ENCODE data around the gene IL17RB.

IL17RB gene

GRCh38 chr3:53836084-53836872 is 10.1 kb upstream of the IL17RB start:
- no peak overlapping the region for H3K4me3 ChIP-seq (ENCODE audit: low read length)
- no peak for DNase-seq (ENCODE audit: low read depth)
- TF ChIP-seq CTCF (conservative IDR thresholded peaks at IDR 0.05; ENCODE audit: low read depth, low read length) = no peak

DNA sequence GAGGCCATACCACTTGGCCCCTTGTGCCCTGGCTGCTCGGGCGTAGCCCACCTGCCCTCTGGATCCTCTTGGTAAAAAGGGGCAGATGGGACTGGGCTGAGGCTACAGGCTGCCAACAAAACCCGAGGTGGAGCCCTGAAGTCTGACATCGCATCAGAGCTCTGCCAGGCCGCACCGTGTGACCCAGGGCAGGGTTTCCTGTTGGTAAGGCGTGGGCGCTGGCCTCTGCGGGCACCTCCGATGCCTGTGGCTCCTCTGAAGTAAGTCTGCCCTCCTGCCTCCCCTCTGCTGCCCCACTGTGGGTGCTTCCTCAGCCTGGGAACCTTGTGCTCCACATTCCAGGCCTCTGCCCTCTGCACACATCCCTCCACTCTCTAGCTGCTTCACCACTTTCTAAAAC is 9.0 kb upstream of the IL17RB start:
- DNase-seq (ENCODE audit: low read depth) = no peak
- TF ChIP-seq CTCF (conservative IDR thresholded peaks at IDR 0.05; ENCODE audit: low read depth, low read length) = no peak
- no peak overlapping the region for H3K4me3 ChIP-seq (ENCODE audit: low read length)

GRCh38 chr3:53841296-53841695 is 5.1 kb upstream of the IL17RB start:
- no peak overlapping the region for H3K4me3 ChIP-seq (ENCODE audit: low read length)
- peak; percentile 21 for TF ChIP-seq CTCF (conservative IDR thresholded peaks at IDR 0.05; ENCODE audit: low read depth, low read length)
- DNase-seq (ENCODE audit: low read depth) = no peak

DNA sequence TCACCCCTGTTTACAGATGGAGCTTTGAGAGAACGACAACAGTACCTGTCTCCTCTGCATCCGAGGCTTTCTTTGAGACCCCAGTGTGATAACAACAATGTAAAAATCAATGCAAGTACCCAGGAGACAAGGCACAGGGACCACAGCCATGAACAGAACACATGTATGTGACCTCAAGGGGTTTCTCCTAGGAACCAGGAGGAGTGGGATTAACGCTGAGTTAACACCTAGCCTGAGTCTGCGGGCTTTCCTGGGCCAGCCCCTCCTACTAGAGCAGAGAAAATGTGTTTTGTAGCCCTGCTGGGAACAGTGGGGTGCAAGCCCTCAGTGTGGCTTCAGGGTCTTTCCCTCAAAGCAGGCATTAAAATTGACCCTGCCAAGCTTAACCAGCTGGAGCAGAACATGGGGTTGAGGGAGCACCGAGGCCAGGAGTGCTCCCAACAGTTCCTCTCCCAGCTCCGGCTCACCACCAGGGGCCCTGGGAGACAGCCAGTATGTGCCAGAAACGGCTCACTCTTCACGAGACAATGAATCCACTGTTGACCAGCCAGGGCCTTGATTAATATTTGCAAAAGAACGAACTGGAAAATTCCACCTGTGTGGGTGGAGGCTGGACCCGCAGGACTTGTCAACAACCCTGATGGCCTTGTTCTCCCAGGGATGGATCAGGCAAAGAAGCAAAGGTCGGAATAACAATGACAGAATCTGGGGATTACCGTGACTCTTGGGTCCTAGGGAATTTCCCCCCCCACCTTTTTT is 3.8 kb upstream of the IL17RB start:
- peak; percentile 65 for TF ChIP-seq CTCF (conservative IDR thresholded peaks at IDR 0.05; ENCODE audit: low read depth, low read length)
- H3K4me3 ChIP-seq (ENCODE audit: low read length) = no peak overlapping the region
- DNase-seq (ENCODE audit: low read depth) = peak; percentile 76

DNA sequence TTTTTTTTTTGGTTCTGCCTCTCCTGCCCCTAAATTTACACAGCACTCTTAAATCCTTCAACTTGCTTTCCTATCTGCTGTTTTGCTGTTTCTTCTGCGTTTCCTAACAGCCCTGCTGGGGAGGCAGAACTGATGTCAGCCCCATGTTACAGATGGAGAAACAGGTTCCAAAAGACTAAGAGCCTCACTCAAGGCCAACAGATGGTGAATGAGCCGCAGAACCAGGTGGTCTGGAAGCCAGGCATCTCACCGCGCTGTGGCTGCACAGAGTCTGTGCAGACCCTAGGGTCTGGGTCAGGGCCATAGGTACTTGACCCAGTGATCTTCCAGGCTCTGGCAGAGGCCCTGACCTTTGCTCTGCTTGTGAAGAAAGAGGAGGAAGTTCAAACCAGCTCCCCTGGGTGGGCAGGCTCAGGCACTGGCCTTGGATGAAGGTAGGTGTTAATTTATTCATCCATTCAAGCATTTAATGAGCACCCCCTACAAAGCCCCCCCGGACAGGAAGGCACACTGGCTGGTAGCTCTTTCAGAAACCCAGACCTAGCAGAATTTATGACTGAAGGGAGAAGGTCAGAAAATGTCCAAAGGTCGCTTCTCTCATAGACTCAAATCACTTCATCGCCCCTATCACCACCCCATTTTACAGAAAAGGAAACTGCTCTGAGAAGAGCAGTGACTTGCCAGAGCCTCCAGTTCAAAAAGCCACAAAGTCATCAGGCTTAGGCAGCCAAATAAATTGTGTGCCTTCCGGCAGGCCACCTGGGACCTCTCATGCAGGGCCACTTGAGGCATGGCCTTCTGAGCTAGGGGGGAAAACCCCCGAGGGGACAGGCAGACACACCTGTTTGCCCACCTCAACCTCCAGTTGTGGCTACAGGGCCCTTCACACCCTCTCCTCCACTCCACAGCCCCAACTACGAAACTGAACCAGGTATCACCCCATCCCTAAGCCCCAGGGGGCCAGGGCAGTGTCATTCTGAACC is 2.9 kb upstream of the IL17RB start:
- no peak for TF ChIP-seq CTCF (conservative IDR thresholded peaks at IDR 0.05; ENCODE audit: low read depth, low read length)
- no peak overlapping the region for H3K4me3 ChIP-seq (ENCODE audit: low read length)
- no peak for DNase-seq (ENCODE audit: low read depth)

- no peak overlapping the region for H3K4me3 ChIP-seq (ENCODE audit: low read length)
- TF ChIP-seq CTCF (conservative IDR thresholded peaks at IDR 0.05; ENCODE audit: low read depth, low read length) = no peak
These were observed 1.9 kb upstream of the IL17RB start for GRCh38 chr3:53844262-53845102.

More at GRCh38 chr3:53844262-53845102, 1.9 kb upstream of the IL17RB start:
- no peak for DNase-seq (ENCODE audit: low read depth)

Measured in retinal pigment epithelial cell (primary cell).